Colonic mucosa (tissue), 4 donors: ENCODE measurements around the gene KISS1R. TPM values are rescaled to one million over a fixed set of nuclear protein-coding genes. Genes with fewer than 3 reads are reported as not detected.

Experiments used
- DNase-seq: peaks from one replicate; pipeline ENCODE4 v3.0.0-alpha.2; 2020
- H3K27ac ChIP-seq: fragments of 200-600 bp; one replicate; pipeline ENCODE4 v1.8.0; 2021
- H3K27me3 ChIP-seq: fragments of 200-600 bp; one replicate; pipeline ENCODE4 v1.8.0; 2021
- H3K36me3 ChIP-seq: fragments of 200-600 bp; one replicate; pipeline ENCODE4 v1.8.0; 2021
- H3K4me1 ChIP-seq: fragments of 200-600 bp; one replicate; pipeline ENCODE4 v1.8.0; 2021; ENCODE audit warnings: mild to moderate bottlenecking
- H3K4me3 ChIP-seq: fragments of 200-600 bp; one replicate; pipeline ENCODE4 v1.8.0; 2021
- H3K9ac ChIP-seq, 2 donors: one replicate each; pipeline ENCODE4 v1.7.0; 2013; ENCODE audit warnings: control low read depth in 2 of 2, low read depth in 2 of 2, low read length in 2 of 2
- H3K9me3 ChIP-seq: fragments of 200-600 bp; one replicate; pipeline ENCODE4 v1.8.0; 2021
- CTCF ChIP-seq: fragments of 200-600 bp; IDR thresholded peaks from one replicate; pipeline ENCODE4 v1.8.0; 2022; ENCODE audit warnings: antibody characterized with exemption, mild to moderate bottlenecking
- intact Hi-C: fragments of 100-400 bp; cut with DNase I; formaldehyde crosslinking; loops from one replicate; pipeline ENCODE4 v1.14.1; 2022
- total RNA-seq, 2 donors: library from RNA; stranded (reverse); fragmentation: NEBNext Ultra II Directional in 1 of 2; extraction: Animal tissue kit (Norgen Biotek cat#: 25700) in 1 of 2; gene quantifications; one replicate each; pipeline ENCODE4 v1.2.1, GENCODE V29; 2021
- donor health status: healthy.
- donor health status: DM: no; HTN: no; CAD: no.
- donor health status: DM: no; HTN: no; CAD: no.

KISS1R gene
- total RNA-seq, 2 donors from 2014 or later: 0.21 TPM; not detected in 1

GRCh38 chr19:963486-963951 lies 46.4 kb downstream of the KISS1R start:
- H3K9ac ChIP-seq: no peak overlapping the region
- H3K27ac ChIP-seq: no peak overlapping the region
- no peaks in the 10 kb centered on the region for H3K36me3 ChIP-seq
- intact Hi-C loops: no loop called here
- H3K4me1 ChIP-seq: no peaks in the 10 kb centered on the region
- no peaks in the 10 kb centered on the region for H3K9me3 ChIP-seq
- no peak overlapping the region for H3K4me3 ChIP-seq
- no peaks in the 10 kb centered on the region for H3K27me3 ChIP-seq
- DNase-seq: no peak
- no peak for TF ChIP-seq CTCF

GRCh38 chr19:964116-964520 lies 47.0 kb downstream of the KISS1R start:
- Histone ChIP-seq H3K36me3 (no peaks in the 10 kb centered on the region), H3K27me3 (no peaks in the 10 kb centered on the region), H3K4me3 (no peak overlapping the region), H3K4me1 (no peaks in the 10 kb centered on the region), H3K9ac (no peak overlapping the region), H3K27ac (no peak overlapping the region), H3K9me3 (no peaks in the 10 kb centered on the region)
- TF ChIP-seq CTCF: no peak
- DNase-seq: no peak
- intact Hi-C loops: no loop called here

- H3K27me3 ChIP-seq: no peaks in the 10 kb centered on the region
- H3K27ac ChIP-seq: no peak overlapping the region
- H3K9ac ChIP-seq: no peak overlapping the region
- no peak overlapping the region for H3K4me3 ChIP-seq
- no peaks in the 10 kb centered on the region for H3K4me1 ChIP-seq
- TF ChIP-seq CTCF: no peak
- intact Hi-C loops: no loop called here
- H3K36me3 ChIP-seq: no peaks in the 10 kb centered on the region
- H3K9me3 ChIP-seq: no peaks in the 10 kb centered on the region
- DNase-seq: no peak
Measured at GRCh38 chr19:964761-965694, 47.9 kb downstream of the KISS1R start.

GRCh38 chr19:966485-967088 lies 49.5 kb downstream of the KISS1R start:
- Histone ChIP-seq H3K4me1 (no peaks in the 10 kb centered on the region), H3K27me3 (no peaks in the 10 kb centered on the region), H3K36me3 (no peaks in the 10 kb centered on the region), H3K27ac (no peak overlapping the region), H3K9ac (no peak overlapping the region), H3K9me3 (no peaks in the 10 kb centered on the region), H3K4me3 (no peak overlapping the region)
- no peak for TF ChIP-seq CTCF
- no peak for DNase-seq
- intact Hi-C loops: no loop called here

Other genes starting within 250 kb of the KISS1R start
- 10 to 100 TPM in 1 of 2 donors, 1 to 10 TPM in 1; 4.5 to 10.1 TPM for gene FSTL3, start 240.9 kb upstream of the KISS1R start, total RNA-seq
- gene PRSS57, start 221.9 kb upstream of the KISS1R start, total RNA-seq: not detected
- gene PALM, start 208.4 kb upstream of the KISS1R start, total RNA-seq: 10 to 100 TPM in 1 of 2 donors, 1 to 10 TPM in 1; 3.9 to 13.5 TPM
- 100 to 1,000 TPM; 285 to 320 TPM for gene MISP, start 166.2 kb upstream of the KISS1R start, total RNA-seq
- 100 to 1,000 TPM; 284 to 457 TPM for gene PTBP1, start 119.9 kb upstream of the KISS1R start, total RNA-seq
- under 1 TPM in 1 of 2 donors, not detected in 1; 0.22 TPM for gene PLPPR3, start 95.4 kb upstream of the KISS1R start, total RNA-seq
- under 1 TPM in 1 of 2 donors, not detected in 1; 0.27 TPM for gene AZU1, start 89.5 kb upstream of the KISS1R start, total RNA-seq
- gene PRTN3, start 76.3 kb upstream of the KISS1R start, total RNA-seq: not detected
- gene ELANE, start 65.0 kb upstream of the KISS1R start, total RNA-seq: not detected
- gene CFD, start 57.7 kb upstream of the KISS1R start, total RNA-seq: 10 to 100 TPM; 42.2 to 55.3 TPM
- 10 to 100 TPM; 73.3 to 83.2 TPM for gene MED16, start 24.1 kb upstream of the KISS1R start, total RNA-seq
- not detected for gene RNU6-9, start 23.8 kb upstream of the KISS1R start, total RNA-seq
- gene R3HDM4, start 4.1 kb upstream of the KISS1R start, total RNA-seq: 10 to 100 TPM; 54.5 to 55.6 TPM
- 10 to 100 TPM in 1 of 2 donors, 1 to 10 TPM in 1; 8.7 to 13.0 TPM for gene ARID3A, start 8.7 kb downstream of the KISS1R start, total RNA-seq
- gene WDR18, start 67.0 kb downstream of the KISS1R start, total RNA-seq: 10 to 100 TPM; 26.5 to 81.5 TPM
- not detected for gene GRIN3B, start 83.1 kb downstream of the KISS1R start, total RNA-seq
- gene TMEM259, start 103.8 kb downstream of the KISS1R start, total RNA-seq: 100 to 1,000 TPM; 170 to 235 TPM
- gene RNU6-2, start 104.2 kb downstream of the KISS1R start, total RNA-seq: not detected
- gene CNN2, start 109.3 kb downstream of the KISS1R start, total RNA-seq: 100 to 1,000 TPM; 108 to 132 TPM
- 10 to 100 TPM; 23.9 to 31.6 TPM for gene ABCA7, start 122.8 kb downstream of the KISS1R start, total RNA-seq
- 10 to 100 TPM; 27.4 to 37.9 TPM for gene ARHGAP45, start 149.8 kb downstream of the KISS1R start, total RNA-seq
- gene POLR2E, start 178.0 kb downstream of the KISS1R start, total RNA-seq: 100 to 1,000 TPM; 135 to 245 TPM
- gene GPX4, start 186.7 kb downstream of the KISS1R start, total RNA-seq: 100 to 1,000 TPM; 187 to 189 TPM